Middle frontal gyrus (tissue), 1 donor: ENCODE measurements around the gene AGAP5.

Experiments used
- DNase-seq: peaks from one replicate; pipeline ENCODE4 v3.0.0-alpha.2; 2015; ENCODE audit warnings: low spot score; ENCODE audit errors: extremely low spot score

The AGAP5 gene

GRCh38 chr10:73628405-73628804 is 69.5 kb downstream of the AGAP5 start:
- no peak for DNase-seq

- no peak for DNase-seq
Observed at GRCh38 chr10:73627300-73627699, 70.6 kb downstream of the AGAP5 start.

- DNase-seq: peak; percentile 91
Observed at GRCh38 chr10:73625884-73626752, 71.8 kb downstream of the AGAP5 start.

GRCh38 chr10:73625004-73625883 is 72.7 kb downstream of the AGAP5 start:
- DNase-seq: no peak
